Natural killer cell treated with Interleukin-12 subunit alpha and Interleukin-12 subunit beta and Interleukin-15 and Interleukin-18, amount 100 ng/mL, for 72 hours (primary cell): ENCODE results near the gene KCTD4. TPM values are rescaled to one million over a fixed set of nuclear protein-coding genes. Genes with fewer than 3 reads are reported as not detected.

Experiments
- total RNA-seq, 2 donors: library from RNA; stranded (reverse); gene quantifications; one replicate each; pipeline ENCODE4 v1.2.3, GENCODE V29; 2022

KCTD4 gene
- total RNA-seq, 2 donors from 2014 or later = not detected

Other genes starting within 250 kb of the KCTD4 start
- gene NUFIP1, start 211.6 kb downstream of the KCTD4 start, total RNA-seq = 1 to 10 TPM; 5.7 to 6.9 TPM
- gene GPALPP1, start 211.5 kb downstream of the KCTD4 start, total RNA-seq = 10 to 100 TPM; 24.3 to 32.6 TPM
- gene GTF2F2, start 80.5 kb downstream of the KCTD4 start, total RNA-seq = 10 to 100 TPM; 20.7 to 32.1 TPM
- gene TPT1, start 140.1 kb upstream of the KCTD4 start, total RNA-seq = 1,000 to 10,000 TPM; 1,832 to 3,365 TPM
- gene SLC25A30, start 217.3 kb upstream of the KCTD4 start, total RNA-seq = 10 to 100 TPM; 28.3 to 38.8 TPM